PC-9 (cell line): ENCODE data around the gene LGALS7B. TPM values are rescaled to one million over a fixed set of nuclear protein-coding genes. Genes with fewer than 3 reads are reported as not detected.

Experiments
- BruUV-seq: library from RNA; stranded (reverse); fragments of 400-500 nt; replicated peaks from 2 replicates; lab custom pipeline; 2021; lab: Mats Ljungman, UMichigan
- CTCF ChIA-PET: fragments of 300-600 bp; sonication (Branson Sonifier 250); formaldehyde crosslinking; loops from one replicate; lab custom pipeline; 2022; ENCODE audit warnings: antibody characterized with exemption; lab: Charles Lee
- POLR2A ChIA-PET: fragments of 300-600 bp; sonication (Branson Sonifier 250); formaldehyde crosslinking; loops from one replicate; lab custom pipeline; 2022; ENCODE audit warnings: antibody characterized with exemption; ENCODE audit not compliant: unreplicated experiment; lab: Charles Lee
- DNase-seq, 2 experiments: peaks; one replicate each; pipeline versions ENCODE4 v3.0.0 to v3.0.0-alpha.2; 2015 to 2022; ENCODE audit warnings: mixed read lengths in 1 of 2
- H2AFZ ChIP-seq: fragments of 200-600 bp; sonication (generic); 2 replicates; pipeline ENCODE4 v1.8.1; 2017; ENCODE audit warnings: antibody characterized with exemption
- H3F3A ChIP-seq: fragments of 200-600 bp; sonication (generic); 2 replicates; pipeline ENCODE4 v1.8.1; 2017; ENCODE audit warnings: antibody characterized with exemption, mild to moderate bottlenecking, low read depth; ENCODE audit not compliant: insufficient read depth
- H3K27ac ChIP-seq: fragments of 200-600 bp; sonication (generic); 2 replicates; pipeline ENCODE4 v1.6.1; 2016; ENCODE audit warnings: mixed run types
- H3K27me3 ChIP-seq: fragments of 200-600 bp; sonication (generic); 2 replicates; pipeline ENCODE4 v1.6.1; 2016; ENCODE audit warnings: low read depth, mixed run types; ENCODE audit not compliant: insufficient read depth
- H3K36me3 ChIP-seq: fragments of 200-600 bp; sonication (generic); 2 replicates; pipeline ENCODE4 v1.6.1; 2016; ENCODE audit warnings: low read depth, mixed run types
- H3K4me1 ChIP-seq: fragments of 200-600 bp; sonication (generic); replicated peaks from 2 replicates; pipeline ENCODE4 v1.6.1; 2016; ENCODE audit warnings: mixed run types; ENCODE audit not compliant: insufficient read depth
- H3K4me2 ChIP-seq: fragments of 200-600 bp; sonication (generic); 2 replicates; pipeline ENCODE4 v1.6.1; 2017; ENCODE audit warnings: mixed run types
- H3K4me3 ChIP-seq: fragments of 200-600 bp; sonication (generic); 2 replicates; pipeline ENCODE4 v1.6.1; 2016; ENCODE audit warnings: mixed run types
- H3K79me2 ChIP-seq: fragments of 200-600 bp; sonication (generic); 2 replicates; pipeline ENCODE4 v1.6.1; 2017; ENCODE audit warnings: low read depth, mixed run types
- H3K9me2 ChIP-seq: fragments of 200-600 bp; sonication (generic); 2 replicates; pipeline ENCODE4 v1.8.1; 2017; ENCODE audit warnings: mild to moderate bottlenecking; ENCODE audit not compliant: insufficient read depth
- H3K9me3 ChIP-seq: fragments of 200-600 bp; sonication (generic); 2 replicates; pipeline ENCODE4 v1.8.1; 2016; ENCODE audit warnings: low read depth; ENCODE audit not compliant: insufficient read depth
- H4K20me1 ChIP-seq: fragments of 200-600 bp; sonication (generic); 2 replicates; pipeline ENCODE4 v1.8.1; 2017; ENCODE audit not compliant: insufficient read depth
- EZH2 ChIP-seq: fragments of 200-600 bp; sonication (generic); IDR thresholded peaks from 2 replicates; pipeline ENCODE4 v1.8.0; 2017; ENCODE audit warnings: antibody characterized with exemption, low read depth
- intact Hi-C: fragments of 100-400 bp; cut with micrococcal nuclease; formaldehyde crosslinking; loops from one replicate; pipeline ENCODE4 v1.10.0; 2022; ENCODE audit not compliant: unreplicated experiment
- total RNA-seq: library from RNA; stranded (reverse); gene quantifications from 2 replicates; pipeline ENCODE4 v1.2.3, GENCODE V29; 2021
- TF ChIP-seq, protein P1 (sequence below): fragments of 200-600 bp; sonication (generic); conservative IDR thresholded peaks from 2 replicates; pipeline ENCODE4 v1.6.1; 2017; ENCODE audit warnings: mixed run types, antibody characterized with exemption, mild to moderate bottlenecking, moderate library complexity

Gene LGALS7B
- total RNA-seq, 1 experiment from 2014 or later: not detected

DNA sequence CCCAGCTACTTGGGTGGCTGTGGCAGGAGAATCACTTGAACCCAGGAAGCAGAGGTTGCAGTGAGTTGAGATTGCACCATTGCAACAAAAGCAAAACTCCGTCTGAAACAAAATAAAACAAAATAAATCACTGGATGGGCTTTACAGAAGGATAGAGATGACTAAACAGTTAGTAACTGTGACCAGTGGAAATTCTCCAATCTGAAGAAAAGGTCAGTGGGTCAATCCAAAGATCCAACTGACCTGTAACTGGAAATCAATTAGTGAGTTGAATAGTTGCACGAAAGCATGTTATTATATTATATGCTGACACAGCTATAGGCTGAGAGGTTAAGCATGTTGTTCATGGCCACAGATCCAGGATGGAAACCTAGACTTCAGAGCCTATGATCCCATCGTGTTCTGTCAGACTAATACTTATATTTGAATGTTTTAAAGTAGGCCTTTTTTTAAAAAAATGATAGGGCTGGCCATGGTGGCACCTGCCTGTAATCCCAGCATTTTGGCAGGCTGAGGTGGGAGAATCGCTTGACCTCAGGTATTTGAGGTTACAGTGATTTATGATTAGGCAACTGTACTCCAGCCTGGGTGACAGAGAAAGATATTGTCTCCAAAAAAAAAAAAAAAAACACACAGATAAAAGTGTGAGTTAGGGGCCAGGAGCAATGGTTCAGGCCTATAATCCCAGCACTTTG lies 41.2 kb downstream of the LGALS7B start:
- Histone ChIP-seq H3K36me3 (peaks cover under 1% of the 10 kb centered on the region; the same call in 1 of the 2 replicates), H3K9me3 (no peaks in the 10 kb centered on the region), H3F3A (peaks cover 50% of the 10 kb centered on the region), H3K9me2 (no peaks in the 10 kb centered on the region), H3K27ac (peak overlapping the region; percentile 98), H4K20me1 (no peaks in the 10 kb centered on the region), H3K4me1 (peaks cover 58% of the 10 kb centered on the region), H3K79me2 (peaks cover 13% of the 10 kb centered on the region; the same call in 1 of the 2 replicates), H3K4me2 (peak overlapping the region; percentile 78), H3K27me3 (no peaks in the 10 kb centered on the region), H2AFZ (no peak overlapping the region), H3K4me3 (peak overlapping the region; percentile 60; the same call in 1 of the 2 replicates)
- TF ChIP-seq, protein P1, sequence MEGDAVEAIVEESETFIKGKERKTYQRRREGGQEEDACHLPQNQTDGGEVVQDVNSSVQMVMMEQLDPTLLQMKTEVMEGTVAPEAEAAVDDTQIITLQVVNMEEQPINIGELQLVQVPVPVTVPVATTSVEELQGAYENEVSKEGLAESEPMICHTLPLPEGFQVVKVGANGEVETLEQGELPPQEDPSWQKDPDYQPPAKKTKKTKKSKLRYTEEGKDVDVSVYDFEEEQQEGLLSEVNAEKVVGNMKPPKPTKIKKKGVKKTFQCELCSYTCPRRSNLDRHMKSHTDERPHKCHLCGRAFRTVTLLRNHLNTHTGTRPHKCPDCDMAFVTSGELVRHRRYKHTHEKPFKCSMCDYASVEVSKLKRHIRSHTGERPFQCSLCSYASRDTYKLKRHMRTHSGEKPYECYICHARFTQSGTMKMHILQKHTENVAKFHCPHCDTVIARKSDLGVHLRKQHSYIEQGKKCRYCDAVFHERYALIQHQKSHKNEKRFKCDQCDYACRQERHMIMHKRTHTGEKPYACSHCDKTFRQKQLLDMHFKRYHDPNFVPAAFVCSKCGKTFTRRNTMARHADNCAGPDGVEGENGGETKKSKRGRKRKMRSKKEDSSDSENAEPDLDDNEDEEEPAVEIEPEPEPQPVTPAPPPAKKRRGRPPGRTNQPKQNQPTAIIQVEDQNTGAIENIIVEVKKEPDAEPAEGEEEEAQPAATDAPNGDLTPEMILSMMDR: no peak
- no peak for TF ChIP-seq EZH2
- BruUV-seq: no TSS peak
- CTCF ChIA-PET: interaction anchor here (0.5 to 0.6 kb wide), 2 partner anchors 93 to 137 kb away, joined by 3 to 7 read pairs; no protein-coding TSS in a partner anchor
- DNase-seq: peak in 1 of 2 experiments; percentile 43
- intact Hi-C loops: loop anchor here (2.0 to 10.0 kb wide), 6 partner anchors 21 to 425 kb away; partner anchors contain the start of genes FAM98C, FBXO27, MRPS12 and SARS2
- POLR2A ChIA-PET: no interaction called here

DNA sequence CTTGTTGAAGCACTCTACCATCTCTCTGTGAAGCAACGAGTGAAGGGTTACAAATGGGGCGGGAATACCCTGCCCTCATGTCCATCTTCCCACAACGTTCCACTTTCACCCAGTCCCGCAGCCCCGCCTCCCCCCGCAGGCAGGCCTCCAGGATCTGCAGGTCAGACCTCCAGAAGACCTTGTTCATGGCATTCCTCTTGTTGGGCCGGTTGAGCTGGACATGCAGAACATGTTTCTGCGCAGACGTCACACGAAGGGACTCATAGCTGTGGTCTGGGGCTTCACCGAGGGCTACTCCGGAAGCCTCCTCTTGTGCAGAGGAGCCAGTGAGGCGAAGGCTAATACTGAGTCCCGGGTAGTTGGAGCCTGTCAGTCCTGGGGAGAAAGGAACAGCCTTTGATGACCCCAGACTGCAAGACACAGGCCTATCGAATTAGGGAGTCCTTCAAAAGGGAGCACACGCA lies 42.2 kb downstream of the LGALS7B start:
- intact Hi-C loops: loop anchor here (1.0 to 10.0 kb wide), 9 partner anchors 20 to 572 kb away; partner anchors contain the start of genes FAM98C, FBXO27, MRPS12 and SARS2
- peak; percentile 96 to 100 for DNase-seq
- Histone ChIP-seq H3K9me2 (no peaks in the 10 kb centered on the region), H3K27me3 (no peaks in the 10 kb centered on the region), H4K20me1 (no peaks in the 10 kb centered on the region), H3K27ac (peak overlapping the region; percentile 98), H3K36me3 (peaks cover 9% of the 10 kb centered on the region), H2AFZ (peak overlapping the region; percentile 58; the same call in 1 of the 2 replicates), H3F3A (peaks cover 60% of the 10 kb centered on the region), H3K4me2 (peak overlapping the region; percentile 78), H3K4me1 (peaks cover 67% of the 10 kb centered on the region), H3K79me2 (peaks cover 20% of the 10 kb centered on the region), H3K9me3 (no peaks in the 10 kb centered on the region), H3K4me3 (peak overlapping the region; percentile 60)
- BruUV-seq: TSS peak; percentile 43
- POLR2A ChIA-PET: interaction anchor here (0.5 to 1.4 kb wide), 12 partner anchors 38 to 564 kb away, joined by 3 to 22 read pairs (median 7); partner anchors contain the start of genes ACTN4 and EIF3K
- no peak for TF ChIP-seq EZH2
- TF ChIP-seq, protein P1: no peak
- CTCF ChIA-PET: interaction anchor here (0.5 to 0.7 kb wide), 3 partner anchors 24 to 187 kb away, joined by 3 to 6 read pairs (median 3); no protein-coding TSS in a partner anchor

DNA sequence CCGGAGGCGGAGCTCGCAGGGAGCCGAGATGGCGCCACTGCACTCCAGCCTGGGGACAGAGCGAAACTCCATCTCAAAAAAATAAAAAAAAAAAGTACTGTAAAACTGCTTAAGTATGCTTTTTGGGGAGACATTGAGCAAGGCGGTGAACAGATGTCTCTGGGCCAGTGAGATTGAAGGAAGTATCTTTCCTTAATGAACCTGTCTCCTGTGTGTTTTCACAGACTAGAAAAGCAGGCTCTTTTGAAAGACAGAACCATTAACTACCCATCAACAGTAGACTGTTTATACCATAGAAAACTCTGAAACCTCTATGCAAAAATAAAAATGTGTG lies 44.1 kb downstream of the LGALS7B start:
- TF ChIP-seq EZH2: no peak
- TF ChIP-seq, protein P1: no peak
- Histone ChIP-seq H3K27ac (peak overlapping the region; percentile 98), H3K36me3 (peaks cover 21% of the 10 kb centered on the region), H3K9me2 (no peaks in the 10 kb centered on the region), H3K4me1 (peaks cover 86% of the 10 kb centered on the region), H3K4me3 (no peak overlapping the region), H4K20me1 (no peaks in the 10 kb centered on the region), H3F3A (peaks cover 79% of the 10 kb centered on the region), H3K27me3 (no peaks in the 10 kb centered on the region), H3K4me2 (peak overlapping the region; percentile 78; the same call in 1 of the 2 replicates), H3K9me3 (no peaks in the 10 kb centered on the region), H3K79me2 (peaks cover 30% of the 10 kb centered on the region), H2AFZ (no peak overlapping the region)
- intact Hi-C loops: loop anchor here (5.0 to 10.0 kb wide), 3 partner anchors 36 to 428 kb away; partner anchors contain the start of genes FAM98C and FBXO27
- CTCF ChIA-PET: interaction anchor here (0.6 to 0.7 kb wide), 2 partner anchors 109 to 116 kb away, joined by 5 to 6 read pairs; no protein-coding TSS in a partner anchor
- DNase-seq: no peak
- no TSS peak for BruUV-seq
- POLR2A ChIA-PET: interaction anchor here (0.7 kb wide), 1 partner anchor 199 kb away, joined by 4 read pairs; no protein-coding TSS in a partner anchor
